Right lobe of liver (tissue), 4 donors: ENCODE data around the gene MARVELD1.

ENCODE experiments used
- POLR2A ChIP-seq: fragments of 450-650 bp; IDR thresholded peaks from one replicate; pipeline ENCODE4 v1.6.1; 2017; ENCODE audit warnings: antibody characterized with exemption, mild to moderate bottlenecking
- TF ChIP-seq, protein P1 (sequence below), 4 donors: fragments of 200-600 bp in 3 of 4; fragments of 450-650 bp in 1 of 4; IDR thresholded peaks; one replicate each; pipeline versions ENCODE4 v1.5.1 to v1.8.0; 2016 to 2022; ENCODE audit warnings: antibody characterized with exemption in 4 of 4, mild to moderate bottlenecking in 2 of 4
- donor health status: DM: no; HTN: no; CAD: no.
- donor health status: DM: no; HTN: no; CAD: no.
- donor health status: DM: no; HTN: yes; CAD: no.

DNA sequence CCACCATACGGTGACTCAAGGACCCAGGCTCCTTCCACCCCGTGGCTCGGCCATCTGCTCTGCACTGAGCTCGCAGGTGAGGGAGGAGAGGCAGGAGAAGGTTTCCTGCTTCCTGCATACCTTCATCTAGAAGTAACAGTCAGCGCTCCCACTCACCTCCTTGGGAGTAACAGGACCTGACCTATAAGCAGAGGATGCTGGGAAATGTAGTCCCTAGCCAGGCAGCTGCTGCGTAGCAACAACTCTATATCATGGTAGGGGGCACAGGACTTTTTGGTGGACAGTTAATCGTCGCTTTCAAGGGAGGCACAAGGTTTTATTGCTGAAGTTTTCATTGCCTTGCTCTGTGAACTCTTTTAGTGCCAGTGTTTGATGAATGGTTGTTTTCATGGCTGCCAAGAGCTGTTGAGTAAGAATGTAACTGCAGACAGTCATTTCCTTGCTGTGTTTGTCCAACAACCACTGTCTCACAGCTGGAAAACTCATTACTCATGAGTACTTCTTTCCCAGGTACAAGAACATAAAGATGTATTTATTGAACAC, 13.2 kb downstream of the MARVELD1 start:
- TF ChIP-seq, protein P1, sequence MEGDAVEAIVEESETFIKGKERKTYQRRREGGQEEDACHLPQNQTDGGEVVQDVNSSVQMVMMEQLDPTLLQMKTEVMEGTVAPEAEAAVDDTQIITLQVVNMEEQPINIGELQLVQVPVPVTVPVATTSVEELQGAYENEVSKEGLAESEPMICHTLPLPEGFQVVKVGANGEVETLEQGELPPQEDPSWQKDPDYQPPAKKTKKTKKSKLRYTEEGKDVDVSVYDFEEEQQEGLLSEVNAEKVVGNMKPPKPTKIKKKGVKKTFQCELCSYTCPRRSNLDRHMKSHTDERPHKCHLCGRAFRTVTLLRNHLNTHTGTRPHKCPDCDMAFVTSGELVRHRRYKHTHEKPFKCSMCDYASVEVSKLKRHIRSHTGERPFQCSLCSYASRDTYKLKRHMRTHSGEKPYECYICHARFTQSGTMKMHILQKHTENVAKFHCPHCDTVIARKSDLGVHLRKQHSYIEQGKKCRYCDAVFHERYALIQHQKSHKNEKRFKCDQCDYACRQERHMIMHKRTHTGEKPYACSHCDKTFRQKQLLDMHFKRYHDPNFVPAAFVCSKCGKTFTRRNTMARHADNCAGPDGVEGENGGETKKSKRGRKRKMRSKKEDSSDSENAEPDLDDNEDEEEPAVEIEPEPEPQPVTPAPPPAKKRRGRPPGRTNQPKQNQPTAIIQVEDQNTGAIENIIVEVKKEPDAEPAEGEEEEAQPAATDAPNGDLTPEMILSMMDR (IDR thresholded peaks at IDR 0.05): no peak
- TF ChIP-seq POLR2A: no peak
